HG02763 (cell line): ENCODE data around the gene SLC49A3.
A peak's percentile ranks its signal among the peaks of the same experiment; 100 is the strongest.

Experiments used
- ATAC-seq: cut with Tn5 transposase; IDR thresholded peaks from one replicate; pipeline ENCODE4 v1.9.1; 2021; ENCODE audit warnings: mild to moderate bottlenecking, moderate library complexity; ENCODE audit not compliant: unreplicated experiment

SLC49A3 gene

GRCh38 chr4:666822-667544, 22.0 kb downstream of the SLC49A3 start:
- no peak for ATAC-seq

GRCh38 chr4:666436-666810, 22.5 kb downstream of the SLC49A3 start:
- no peak for ATAC-seq

- no peak for ATAC-seq
These were observed 23.1 kb downstream of the SLC49A3 start for GRCh38 chr4:665751-666435.

- ATAC-seq = no peak
These were observed 23.6 kb downstream of the SLC49A3 start for GRCh38 chr4:665381-665750.

- ATAC-seq = no peak
These were observed 24.2 kb downstream of the SLC49A3 start for GRCh38 chr4:664713-665231.

GRCh38 chr4:663438-664428, 25.2 kb downstream of the SLC49A3 start:
- ATAC-seq = peak; percentile 61

GRCh38 chr4:663046-663437, 25.9 kb downstream of the SLC49A3 start:
- ATAC-seq = no peak

- no peak for ATAC-seq
These were observed 26.8 kb downstream of the SLC49A3 start for GRCh38 chr4:661881-662761.

GRCh38 chr4:661231-661630, 27.7 kb downstream of the SLC49A3 start:
- no peak for ATAC-seq

- ATAC-seq = no peak
These were observed 28.6 kb downstream of the SLC49A3 start for GRCh38 chr4:660401-660800.

GRCh38 chr4:659851-660250, 29.1 kb downstream of the SLC49A3 start:
- ATAC-seq = no peak

- no peak for ATAC-seq
These were observed 30.0 kb downstream of the SLC49A3 start for GRCh38 chr4:658681-659667.

GRCh38 chr4:657834-658667, 30.9 kb downstream of the SLC49A3 start:
- ATAC-seq = no peak

- ATAC-seq = no peak
These were observed 31.6 kb downstream of the SLC49A3 start for GRCh38 chr4:657338-657833.

GRCh38 chr4:656436-657337, 32.3 kb downstream of the SLC49A3 start:
- no peak for ATAC-seq

- ATAC-seq = no peak
These were observed 33.3 kb downstream of the SLC49A3 start for GRCh38 chr4:655464-656151.
